ENCODE data around the gene ELAVL1.

ELAVL1 gene

DNA sequence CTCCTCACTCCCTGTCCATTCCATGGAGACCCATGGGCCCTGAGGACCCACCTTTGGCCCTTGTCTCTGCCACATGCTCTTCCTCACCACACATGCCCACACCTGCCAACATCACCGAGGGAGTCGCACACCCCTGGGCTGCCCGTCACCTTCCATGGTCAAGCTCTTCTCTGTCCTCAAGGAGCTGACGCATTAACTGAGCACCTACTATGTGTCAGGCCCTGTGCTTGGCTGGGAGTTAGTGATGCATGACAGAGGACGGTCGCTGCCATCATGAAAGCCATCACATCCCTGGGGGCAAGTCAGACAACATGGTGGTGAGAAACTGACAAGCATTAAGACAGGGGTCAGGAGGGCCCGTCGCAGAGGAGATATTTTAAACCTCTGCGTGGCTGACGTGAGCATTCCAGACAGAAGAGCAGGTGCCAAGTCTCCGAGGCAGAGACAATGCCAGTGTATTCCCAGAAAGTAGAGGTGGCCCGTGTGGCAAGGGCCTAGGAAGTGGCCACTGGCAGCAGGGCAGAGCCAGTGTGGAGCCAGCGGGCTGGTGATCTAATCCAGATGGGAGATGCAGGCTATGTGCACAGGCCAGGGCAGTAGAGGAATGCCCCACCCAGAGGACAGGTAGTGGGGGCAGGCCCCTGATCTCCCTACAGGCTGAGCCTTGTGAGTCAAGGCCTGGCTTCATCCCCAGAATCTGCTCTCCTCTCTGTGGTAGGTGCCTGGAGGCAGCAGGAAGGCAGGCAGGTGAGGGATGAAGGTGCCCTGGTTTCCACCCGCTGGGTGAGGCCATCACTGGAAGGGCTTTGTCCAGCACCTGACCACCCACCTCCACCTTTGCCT is 21.2 kb downstream of the ELAVL1 start:
- DNase-seq = no peak

DNA sequence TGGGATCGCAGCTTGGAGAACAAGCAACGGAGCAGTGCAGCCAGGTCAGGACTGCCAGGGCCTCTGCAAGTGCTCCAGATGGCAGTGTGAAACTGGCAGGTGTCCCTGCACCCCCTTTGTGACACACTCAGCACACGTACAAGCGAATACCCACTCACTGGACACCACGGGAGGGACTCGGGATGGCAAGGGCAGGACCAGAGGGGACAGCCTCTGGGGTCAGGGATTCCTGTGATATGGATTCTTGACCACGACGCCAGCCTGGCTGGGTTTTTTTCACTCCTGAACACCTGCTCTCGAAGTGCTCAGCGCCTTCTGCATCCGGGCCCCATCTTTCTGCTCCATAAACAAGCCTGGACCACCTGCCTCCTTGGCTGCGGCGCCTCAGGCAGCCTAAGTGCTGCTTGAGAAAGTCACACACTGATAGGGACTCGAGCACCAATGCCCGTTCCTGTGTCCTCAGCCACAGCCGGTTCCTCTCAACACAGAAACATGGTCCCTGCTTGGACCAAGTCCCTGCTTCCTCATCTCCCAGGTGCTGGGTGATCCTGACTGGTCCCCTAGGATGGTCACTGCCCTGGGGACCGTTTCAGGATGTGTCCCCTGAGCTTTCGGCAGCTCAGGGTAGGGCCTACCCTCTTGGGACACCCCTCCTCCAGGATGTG is 22.0 kb downstream of the ELAVL1 start:
- peak; percentile 98 for DNase-seq

DNA sequence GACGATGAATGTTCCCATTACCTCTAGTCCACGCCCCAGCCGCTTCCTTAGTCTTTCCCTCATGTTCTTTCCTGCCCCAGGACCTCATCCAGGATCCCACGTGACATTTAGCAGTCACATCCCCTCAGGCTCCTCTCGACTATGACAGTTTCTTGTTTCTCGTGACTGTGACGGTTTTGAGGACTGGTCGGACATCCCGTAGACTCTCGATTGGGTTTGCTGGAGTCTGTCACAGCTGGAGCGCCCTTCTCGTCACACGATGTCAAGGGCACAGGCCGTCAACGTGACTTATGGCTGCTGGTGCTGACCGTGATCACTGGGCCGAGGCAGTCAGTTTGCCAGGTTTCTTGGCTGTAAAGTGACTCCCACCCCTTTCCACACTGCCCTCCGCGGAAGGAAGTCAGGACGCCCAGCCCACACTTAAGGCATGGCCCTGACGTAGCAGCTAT is 22.8 kb downstream of the ELAVL1 start:
- DNase-seq = no peak

DNA sequence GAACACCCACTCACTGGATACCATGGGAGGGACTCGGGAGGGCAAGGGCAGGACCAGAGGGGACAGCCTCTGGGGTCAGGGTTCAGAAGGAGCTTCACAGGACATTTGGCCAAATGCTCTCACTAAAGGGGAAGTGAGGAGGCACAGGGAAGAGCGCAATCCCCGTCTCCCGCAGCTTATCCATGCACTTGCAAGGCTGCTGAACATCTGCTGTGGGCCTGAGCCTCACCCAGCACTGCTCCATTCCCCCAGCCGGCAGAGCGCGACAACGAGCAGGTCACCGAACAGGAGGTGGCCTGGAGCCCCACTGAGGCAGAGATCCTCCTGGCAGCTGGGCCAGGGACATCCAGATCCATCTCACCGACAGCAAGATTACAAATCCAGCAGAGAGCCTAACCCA is 23.3 kb downstream of the ELAVL1 start:
- no peak for DNase-seq

DNA sequence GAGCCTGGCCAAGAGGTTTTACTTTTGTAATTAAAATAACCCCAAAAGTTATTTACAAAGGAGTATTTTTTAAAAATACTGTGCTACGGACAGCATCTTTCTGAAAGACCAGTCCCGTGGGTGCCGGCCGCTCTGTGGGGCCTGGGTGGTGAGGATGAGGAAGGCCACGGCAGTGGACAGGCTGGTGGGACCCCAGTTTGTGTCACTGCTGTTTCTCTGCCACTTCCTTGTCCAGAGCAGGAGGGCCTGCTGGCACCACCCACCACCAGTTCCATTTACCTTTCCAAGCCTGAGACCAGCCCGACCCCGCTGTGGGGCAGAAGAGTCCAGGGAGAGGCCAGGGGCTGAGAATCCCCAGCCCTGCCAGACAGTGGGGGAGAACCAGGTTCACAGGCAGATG is 23.8 kb downstream of the ELAVL1 start:
- DNase-seq = no peak

DNA sequence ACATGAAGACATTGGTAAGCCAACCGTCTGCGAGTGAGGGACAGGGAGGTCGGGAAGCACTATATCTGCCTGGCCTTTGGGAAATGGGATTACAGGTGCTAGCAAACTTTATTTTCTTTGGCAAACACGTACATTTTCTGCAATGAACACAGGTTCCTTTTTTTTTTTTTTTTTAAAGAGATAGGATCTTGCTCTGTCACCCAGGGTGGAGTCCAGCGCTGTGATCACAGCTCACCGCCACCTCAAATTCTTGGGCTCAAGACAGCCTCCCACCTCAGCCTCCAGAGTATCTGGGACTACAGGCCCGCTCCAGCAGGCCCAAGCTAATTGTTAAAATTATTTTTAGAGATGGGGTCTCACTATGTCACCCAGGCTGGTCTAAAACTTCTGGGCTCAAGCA is 24.2 kb downstream of the ELAVL1 start:
- no peak for DNase-seq

DNA sequence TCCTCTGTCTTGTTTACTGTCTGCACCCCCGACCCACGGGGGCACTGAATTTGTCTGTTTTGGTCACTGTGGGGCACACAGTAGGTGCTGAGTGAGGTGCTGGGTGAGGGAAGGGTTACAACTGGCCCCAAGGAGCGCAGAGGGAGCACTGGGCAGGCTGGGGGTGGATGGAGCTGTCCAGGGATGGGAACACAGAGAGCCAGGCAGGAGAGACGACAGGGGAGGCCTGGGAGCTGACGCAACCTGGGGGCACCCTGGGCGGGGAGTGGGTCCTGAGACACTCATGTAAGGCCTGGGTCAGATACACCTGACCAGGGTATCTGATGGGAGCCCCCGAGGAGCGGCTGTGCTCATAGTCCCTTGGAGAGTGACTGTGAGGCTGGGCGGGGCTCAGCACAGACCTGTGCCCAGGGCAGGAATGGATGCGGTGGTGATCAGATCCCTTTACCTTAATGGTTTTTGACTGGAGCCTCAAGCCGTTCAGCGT is 24.8 kb downstream of the ELAVL1 start:
- no peak for DNase-seq

DNA sequence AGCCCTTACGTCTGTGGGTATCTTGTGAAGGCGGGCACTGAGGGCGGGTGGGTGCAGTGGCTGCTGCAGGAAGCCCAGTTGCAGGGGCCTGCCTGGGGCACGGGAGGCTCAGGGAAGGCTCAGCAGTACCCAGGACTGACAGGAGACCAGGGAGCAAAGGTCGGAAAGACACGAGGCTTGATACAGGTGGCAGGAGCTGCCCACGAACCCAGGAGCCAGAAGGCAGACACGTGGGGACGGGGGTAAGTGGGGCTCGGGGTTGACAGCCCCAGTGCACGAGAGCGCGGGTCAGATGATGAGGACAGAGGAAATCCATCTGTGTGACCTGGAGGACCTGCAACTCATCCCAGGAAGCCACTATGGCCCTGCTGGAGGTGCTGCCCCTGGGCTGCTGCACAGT is 25.3 kb downstream of the ELAVL1 start:
- DNase-seq = no peak

DNA sequence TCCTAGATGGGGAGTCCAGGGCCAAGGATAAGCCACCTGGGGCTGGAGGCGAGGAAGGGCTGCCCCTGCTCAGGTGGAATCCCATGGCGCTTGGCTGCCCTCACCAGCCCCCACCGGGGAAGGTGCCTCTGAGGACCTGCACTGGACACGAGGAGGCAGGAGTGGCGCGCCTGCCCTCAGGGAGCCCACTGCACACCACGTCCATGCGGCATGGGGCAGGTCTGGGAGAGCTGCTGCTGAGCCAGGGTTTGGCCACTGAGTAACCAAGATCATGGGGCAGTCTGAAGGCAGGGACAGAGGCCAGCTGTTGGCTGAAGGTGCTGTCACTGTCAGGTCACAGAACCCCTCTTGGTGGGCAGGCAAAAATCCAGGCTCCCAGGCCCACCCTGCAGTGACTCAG is 25.9 kb downstream of the ELAVL1 start:
- DNase-seq = no peak

DNA sequence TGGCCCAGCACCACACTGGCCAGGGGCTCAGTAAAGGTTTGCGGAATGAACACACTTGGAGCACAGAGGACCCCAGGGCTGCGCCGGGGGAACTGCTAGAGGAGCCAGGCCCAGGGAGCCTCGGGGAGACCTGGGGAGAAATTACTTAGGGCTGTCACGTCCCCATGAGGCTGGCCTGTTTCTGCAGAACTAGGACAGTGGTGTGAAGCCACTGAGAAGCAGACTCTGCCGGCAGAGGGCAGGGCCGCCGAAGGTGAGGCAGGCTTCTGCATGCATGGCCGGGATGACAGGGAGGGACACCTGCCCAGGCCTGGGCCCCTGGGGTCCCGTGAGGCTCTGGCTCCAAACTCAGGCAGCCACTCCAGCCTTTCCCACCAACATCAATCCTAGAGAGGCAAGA is 26.4 kb downstream of the ELAVL1 start:
- peak; percentile 26 for DNase-seq

DNA sequence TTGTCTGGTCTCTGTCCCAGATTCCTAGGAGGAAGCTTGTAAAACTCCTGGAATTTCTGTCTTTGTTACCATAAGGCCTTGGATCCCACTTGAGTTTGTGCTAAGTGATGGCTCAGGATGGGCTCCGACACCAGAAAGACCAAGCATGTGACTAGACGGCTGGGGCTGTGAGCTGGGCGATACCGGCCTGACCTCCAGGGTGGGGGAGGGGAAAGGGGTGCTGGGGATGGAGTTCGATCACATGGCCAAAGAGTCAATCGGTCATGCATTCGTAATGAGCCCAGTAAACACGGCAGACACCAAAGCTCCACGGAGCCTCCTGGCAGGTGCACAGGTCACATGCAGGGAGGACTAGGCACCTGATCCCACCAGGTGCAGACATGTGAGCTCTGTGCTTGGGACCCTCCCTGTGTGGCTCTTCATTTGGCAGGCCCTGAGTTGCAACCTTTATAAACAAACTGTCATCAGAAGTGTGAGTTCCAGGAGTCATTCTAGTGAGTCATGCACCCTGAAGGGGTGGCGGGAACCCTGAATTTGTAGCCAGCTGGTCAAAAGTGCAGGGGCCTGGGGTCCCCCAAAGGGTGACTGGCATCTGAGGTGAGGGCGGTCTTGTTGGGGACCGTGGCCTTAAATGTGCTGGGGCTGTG is 27.1 kb downstream of the ELAVL1 start:
- peak; percentile 38 for DNase-seq

DNA sequence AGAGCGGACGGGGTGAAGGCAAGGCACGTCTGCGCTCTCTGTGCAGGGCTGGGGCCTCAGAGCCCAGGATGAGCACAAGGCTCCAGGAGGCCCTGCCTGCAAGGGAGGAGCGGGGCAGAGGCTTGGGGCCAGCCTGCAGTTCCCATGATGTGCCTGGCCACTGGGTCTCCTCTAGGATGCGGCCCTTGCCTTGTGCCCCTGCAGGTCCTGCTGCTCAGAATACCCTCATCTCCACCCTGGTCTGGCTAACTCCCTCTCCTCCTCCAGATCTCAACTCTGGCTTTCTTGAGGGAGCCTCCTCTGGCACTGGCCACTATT is 27.8 kb downstream of the ELAVL1 start:
- DNase-seq = no peak

DNA sequence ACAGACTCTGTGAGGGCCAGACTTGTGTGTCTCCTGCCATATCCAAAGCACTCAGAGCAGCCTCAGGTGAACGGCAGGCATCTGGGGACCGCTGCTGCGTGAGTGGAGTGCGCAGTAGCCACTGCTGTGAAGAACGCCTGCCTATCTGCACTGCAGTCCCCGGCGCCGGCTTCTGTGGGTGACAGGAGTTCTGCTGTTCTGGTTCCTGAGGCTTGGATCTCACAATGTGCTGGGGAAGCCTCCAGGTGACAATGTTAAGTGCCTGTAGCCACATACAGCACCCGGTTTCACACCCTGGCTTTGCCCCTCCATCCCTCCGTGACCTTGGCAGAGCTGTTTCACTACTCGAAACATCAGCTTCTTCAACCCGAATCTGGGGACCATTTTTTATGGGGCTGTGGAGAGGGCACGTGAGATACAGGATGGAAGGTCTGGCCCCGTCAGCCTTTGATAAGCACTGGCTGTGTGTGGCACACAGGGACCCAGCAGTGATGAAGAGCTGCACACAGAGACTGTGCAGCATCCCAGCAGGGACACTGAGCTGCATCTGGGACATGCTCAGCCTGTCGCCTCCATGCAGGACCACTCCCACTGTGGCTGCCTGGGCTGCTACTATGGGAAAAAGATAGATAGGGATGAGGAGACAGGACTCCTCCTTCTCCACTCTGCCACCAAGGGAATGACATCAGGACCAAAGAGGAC is 28.3 kb downstream of the ELAVL1 start:
- DNase-seq = no peak

DNA sequence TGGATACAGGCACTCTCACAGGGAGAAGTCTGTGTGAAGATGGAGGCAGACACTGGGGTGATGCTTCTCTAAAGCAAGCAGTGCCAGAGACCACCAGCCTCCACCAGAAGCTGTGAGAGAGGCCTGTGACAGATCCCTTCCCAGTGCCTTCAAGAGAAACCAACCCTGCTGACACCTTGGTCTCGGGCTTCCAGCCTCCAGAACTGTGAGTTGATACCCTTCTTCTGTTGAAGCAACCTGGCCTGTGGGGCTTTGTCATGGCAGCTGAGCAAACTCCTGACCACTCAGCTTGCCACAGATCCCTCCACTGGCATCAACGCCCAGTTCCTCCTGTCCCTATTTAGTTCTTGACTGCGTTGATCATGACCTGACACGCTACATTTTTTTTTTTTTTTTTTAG is 29.0 kb downstream of the ELAVL1 start:
- no peak for DNase-seq

DNA sequence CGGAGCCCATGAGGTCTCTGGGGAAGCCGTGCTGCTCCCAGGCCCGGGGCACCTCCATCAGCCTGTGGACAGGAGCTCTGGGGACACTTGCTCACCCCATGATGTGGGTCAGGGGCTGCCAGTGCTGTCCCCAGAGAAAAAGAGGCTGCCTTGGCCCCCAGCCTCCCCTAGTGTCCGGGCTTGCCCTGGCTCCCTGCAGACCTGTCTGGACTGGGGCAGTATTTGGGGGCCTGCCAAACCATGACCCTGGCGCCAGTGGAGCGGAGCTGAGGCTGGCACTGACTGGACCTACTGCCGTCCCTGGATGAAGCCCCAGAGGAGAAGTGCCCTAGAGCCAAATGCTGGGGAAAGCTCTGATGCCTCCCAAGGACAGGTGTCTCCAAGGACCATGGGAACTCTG is 30.4 kb downstream of the ELAVL1 start:
- peak; percentile 12 for DNase-seq

DNA sequence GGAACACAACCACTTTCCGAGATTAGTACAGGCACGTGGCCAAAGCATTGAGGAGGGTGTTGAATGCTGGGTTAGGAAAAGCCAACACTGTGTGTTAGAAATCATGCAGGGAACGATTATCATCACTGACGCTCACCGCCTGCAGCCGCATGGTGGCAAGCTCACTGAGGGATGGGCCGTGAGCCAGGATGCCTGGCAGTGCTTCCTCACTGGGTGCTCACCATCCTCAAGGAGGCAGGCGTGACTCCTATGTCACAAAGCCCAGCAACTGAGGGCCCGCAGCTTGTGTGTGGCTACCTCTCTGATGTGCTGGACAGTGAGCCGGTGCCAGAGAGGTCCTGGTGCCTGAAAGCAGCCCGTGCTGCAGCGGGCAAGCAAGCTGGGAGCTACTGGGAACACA is 31.6 kb downstream of the ELAVL1 start:
- DNase-seq = no peak

DNA sequence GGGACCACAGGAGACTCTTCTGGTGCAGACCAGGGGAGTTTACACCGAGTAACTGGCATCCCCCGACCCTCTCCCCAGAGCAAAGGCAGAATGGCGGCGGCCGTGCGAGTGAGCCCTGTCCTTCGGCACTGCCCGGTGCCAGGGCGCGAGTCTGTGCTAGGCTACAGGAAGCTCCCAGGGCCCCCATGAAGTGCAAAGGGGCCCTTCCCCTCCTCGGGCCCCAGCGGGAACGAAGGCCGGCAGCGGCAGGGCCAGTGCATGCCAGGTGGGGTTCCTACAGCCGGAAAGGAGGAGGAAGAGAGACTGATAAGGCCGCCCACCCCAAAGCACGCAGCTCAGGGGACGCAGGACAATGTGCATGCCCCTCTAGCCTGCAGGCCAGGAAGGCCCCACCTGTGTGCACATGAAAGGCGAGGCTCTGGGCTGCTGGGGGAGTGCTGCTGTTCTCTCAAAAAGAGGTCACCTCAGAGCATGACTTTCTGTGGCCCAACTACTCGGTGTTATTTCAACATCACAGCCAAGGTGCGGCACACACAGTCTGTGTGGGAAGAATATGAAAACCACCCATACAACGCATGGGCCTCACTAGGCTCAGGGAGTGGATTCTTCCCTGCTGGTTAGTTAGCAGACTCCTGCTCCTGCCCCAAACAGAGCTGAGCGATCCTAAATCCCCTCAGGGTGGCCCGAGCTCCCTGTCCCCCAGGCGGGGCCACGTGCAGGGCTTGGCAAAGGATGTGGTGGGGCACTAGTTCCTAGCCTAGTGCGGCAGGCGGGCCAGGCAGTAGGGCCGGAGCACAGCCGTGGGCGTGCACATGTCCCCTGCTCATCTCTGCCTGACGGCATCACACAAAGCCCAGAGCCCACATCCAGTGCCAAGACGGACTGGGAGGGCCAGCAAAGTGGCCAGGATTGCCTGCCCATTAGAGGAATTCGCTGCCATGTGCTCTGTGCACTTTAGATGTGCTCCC is 33.6 kb downstream of the ELAVL1 start:
- no peak for DNase-seq

DNA sequence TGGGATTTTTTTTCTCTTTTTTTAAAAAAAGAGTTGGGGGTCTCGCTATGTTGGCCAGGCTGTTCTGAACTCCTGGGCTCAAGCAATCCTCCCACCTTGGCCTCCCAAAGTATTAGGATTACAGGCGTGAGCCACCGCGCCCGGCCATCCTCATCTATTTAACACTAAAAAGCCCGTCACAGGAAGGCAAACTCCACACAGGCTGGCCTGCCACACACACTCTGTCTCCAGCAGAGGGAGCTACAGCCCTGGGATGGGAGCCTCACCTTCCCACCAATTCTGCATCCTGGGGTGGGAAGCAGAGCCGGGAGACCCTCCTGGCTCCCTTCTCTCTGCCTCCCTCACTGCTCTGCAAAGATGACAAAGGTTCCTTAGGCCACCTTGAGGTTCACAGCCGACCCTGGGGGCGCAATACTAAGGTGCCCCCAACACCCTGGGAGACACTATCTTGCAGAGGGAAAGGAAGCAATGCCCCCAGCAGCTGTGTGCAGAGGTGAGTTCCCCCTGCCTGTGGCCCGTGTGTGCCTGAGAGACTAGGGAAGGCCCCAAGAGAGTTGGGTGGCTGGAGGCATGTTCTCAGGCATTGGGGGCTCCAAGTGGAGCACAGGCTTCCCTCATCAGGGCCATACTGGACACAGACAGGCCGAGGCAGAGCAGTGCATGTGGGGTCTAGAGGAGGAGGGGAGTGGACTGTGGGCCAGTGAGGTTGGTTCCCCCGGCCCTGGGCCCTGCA is 34.6 kb downstream of the ELAVL1 start:
- DNase-seq = peak; percentile 13

DNA sequence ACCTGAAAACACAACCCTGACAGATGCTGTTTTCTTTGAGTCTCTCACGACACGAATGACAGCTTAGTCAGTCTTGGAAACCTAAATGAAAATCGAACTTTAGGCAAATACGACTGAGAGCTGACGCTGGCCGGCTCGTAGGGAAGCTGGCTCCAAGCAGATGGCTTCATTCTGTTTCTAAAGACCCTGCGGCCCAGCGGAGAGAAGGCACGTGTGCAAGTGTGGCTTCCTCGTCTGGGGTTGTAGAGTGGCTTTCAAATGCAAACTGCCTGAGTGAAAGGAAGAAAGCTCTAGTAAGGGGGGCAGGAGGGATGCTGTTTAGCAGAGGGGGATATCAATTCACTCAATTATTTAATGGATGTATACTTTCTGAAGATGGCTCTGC is 35.9 kb downstream of the ELAVL1 start:
- no peak for DNase-seq

DNA sequence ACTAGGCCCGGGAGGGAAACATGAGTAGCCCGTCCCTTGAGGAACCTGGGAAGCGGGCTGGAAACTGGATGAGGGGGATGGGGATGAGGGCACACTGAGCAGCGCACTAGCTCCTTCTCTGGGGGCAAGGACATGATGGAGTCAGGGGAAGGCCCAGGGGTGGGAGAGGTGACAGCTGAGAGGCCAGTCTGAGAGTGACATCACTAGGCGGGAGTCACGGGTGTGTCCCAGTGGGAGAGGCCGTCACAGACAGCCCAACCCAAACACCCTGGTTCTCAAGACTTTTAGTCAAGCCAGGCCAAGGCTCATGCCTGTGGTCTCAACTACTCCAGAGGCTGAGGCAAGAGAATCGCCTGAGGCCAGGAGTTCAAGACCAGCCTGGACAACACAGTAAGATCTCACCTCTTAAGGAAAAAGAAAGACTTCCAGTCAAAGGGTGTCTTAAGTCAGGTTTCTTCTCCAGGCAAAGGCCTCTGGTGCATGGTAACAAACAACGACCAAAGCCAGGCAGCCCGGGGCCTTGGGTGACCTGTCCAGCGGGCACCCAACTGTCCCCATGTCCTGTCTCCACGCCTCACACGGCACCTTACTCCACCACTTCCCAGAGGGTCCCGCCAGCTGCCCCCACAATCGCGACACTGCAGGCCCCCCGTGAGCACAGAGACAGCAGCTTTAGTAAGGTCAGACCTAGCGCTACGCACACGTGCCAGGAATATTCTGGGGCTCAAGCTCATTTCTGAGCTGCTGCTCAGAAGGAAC is 36.5 kb downstream of the ELAVL1 start:
- DNase-seq = no peak
